Measurements from ENCODE around the gene ANGPT4. TPM values are rescaled to one million over a fixed set of nuclear protein-coding genes. Genes with fewer than 3 reads are reported as not detected.

ANGPT4 gene
- total and polyA plus RNA-seq, 2 of the 13 experiments (the other 11 are each of a cell fraction or from before 2014, with no cell fraction given): not detected

- TF ChIP-seq, protein P1, sequence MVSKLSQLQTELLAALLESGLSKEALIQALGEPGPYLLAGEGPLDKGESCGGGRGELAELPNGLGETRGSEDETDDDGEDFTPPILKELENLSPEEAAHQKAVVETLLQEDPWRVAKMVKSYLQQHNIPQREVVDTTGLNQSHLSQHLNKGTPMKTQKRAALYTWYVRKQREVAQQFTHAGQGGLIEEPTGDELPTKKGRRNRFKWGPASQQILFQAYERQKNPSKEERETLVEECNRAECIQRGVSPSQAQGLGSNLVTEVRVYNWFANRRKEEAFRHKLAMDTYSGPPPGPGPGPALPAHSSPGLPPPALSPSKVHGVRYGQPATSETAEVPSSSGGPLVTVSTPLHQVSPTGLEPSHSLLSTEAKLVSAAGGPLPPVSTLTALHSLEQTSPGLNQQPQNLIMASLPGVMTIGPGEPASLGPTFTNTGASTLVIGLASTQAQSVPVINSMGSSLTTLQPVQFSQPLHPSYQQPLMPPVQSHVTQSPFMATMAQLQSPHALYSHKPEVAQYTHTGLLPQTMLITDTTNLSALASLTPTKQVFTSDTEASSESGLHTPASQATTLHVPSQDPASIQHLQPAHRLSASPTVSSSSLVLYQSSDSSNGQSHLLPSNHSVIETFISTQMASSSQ (IDR thresholded peaks at IDR 0.05; ENCODE audit: low read depth): no peak
- TF ChIP-seq, protein P1 (CRISPR knock-in tag; IDR thresholded peaks at IDR 0.05; ENCODE audit: borderline replicate concordance): no peak
- TF ChIP-seq, protein P2, sequence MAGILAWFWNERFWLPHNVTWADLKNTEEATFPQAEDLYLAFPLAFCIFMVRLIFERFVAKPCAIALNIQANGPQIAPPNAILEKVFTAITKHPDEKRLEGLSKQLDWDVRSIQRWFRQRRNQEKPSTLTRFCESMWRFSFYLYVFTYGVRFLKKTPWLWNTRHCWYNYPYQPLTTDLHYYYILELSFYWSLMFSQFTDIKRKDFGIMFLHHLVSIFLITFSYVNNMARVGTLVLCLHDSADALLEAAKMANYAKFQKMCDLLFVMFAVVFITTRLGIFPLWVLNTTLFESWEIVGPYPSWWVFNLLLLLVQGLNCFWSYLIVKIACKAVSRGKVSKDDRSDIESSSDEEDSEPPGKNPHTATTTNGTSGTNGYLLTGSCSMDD (CRISPR knock-in tag; IDR thresholded peaks at IDR 0.05): 0 out of 2 replicates have a peak, but pooled peaks have one; percentile 68
- no peak for TF ChIP-seq TARDBP (CRISPR knock-in tag; IDR thresholded peaks at IDR 0.05)
- no peak for TF ChIP-seq MLLT10 (CRISPR knock-in tag; IDR thresholded peaks at IDR 0.05)
- peak; percentile 35; the same call in 1 of the 2 replicates for TF ChIP-seq ZNF747 (CRISPR knock-in tag; IDR thresholded peaks at IDR 0.05; ENCODE audit: borderline replicate concordance)
- TF ChIP-seq, protein P3, sequence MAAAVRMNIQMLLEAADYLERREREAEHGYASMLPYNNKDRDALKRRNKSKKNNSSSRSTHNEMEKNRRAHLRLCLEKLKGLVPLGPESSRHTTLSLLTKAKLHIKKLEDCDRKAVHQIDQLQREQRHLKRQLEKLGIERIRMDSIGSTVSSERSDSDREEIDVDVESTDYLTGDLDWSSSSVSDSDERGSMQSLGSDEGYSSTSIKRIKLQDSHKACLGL (CRISPR knock-in tag; IDR thresholded peaks at IDR 0.05): peak; percentile 58; the same call in 1 of the 2 replicates
- no peak for TF ChIP-seq PPARG (CRISPR knock-in tag; conservative IDR thresholded peaks at IDR 0.05)
- peak; percentile 91; the same call in 1 of the 2 replicates for TF ChIP-seq ZNF235 (CRISPR knock-in tag; IDR thresholded peaks at IDR 0.05; ENCODE audit: borderline replicate concordance)
- no peak for TF ChIP-seq ZNF737 (CRISPR knock-in tag; IDR thresholded peaks at IDR 0.05; ENCODE audit: borderline replicate concordance)
- TF ChIP-seq REL (CRISPR knock-in tag; conservative IDR thresholded peaks at IDR 0.05): 0 out of 2 replicates have a peak, but pooled peaks have one; percentile 18
- no peak for TF ChIP-seq WIZ (CRISPR knock-in tag; IDR thresholded peaks at IDR 0.05)
- TF ChIP-seq HNRNPLL (IDR thresholded peaks at IDR 0.05; ENCODE audit: low read depth, low read length, poor library complexity, severe bottlenecking): peak; percentile 97
- TF ChIP-seq ZNF383 (CRISPR knock-in tag; IDR thresholded peaks at IDR 0.05; ENCODE audit: borderline replicate concordance): no peak
- TF ChIP-seq ZNF841 (CRISPR knock-in tag; IDR thresholded peaks at IDR 0.05; ENCODE audit: borderline replicate concordance): no peak
- TF ChIP-seq ZNF343 (CRISPR knock-in tag; IDR thresholded peaks at IDR 0.05): 0 out of 2 replicates have a peak, but pooled peaks have one; percentile 21
- TF ChIP-seq CHD2 (IDR thresholded peaks at IDR 0.05; ENCODE audit: low read depth, low read length): no peak
- no peak for TF ChIP-seq ATF1 (CRISPR knock-in tag; IDR thresholded peaks at IDR 0.05)
- no peak for TF ChIP-seq MAZ (IDR thresholded peaks at IDR 0.05; ENCODE audit: borderline replicate concordance, low read depth, low read length)
- TF ChIP-seq MAZ (CRISPR knock-in tag; IDR thresholded peaks at IDR 0.05; ENCODE audit: low read depth): peak; percentile 66; the same call in 1 of the 2 replicates
- peak; percentile 93 for TF ChIP-seq ZNF543 (CRISPR knock-in tag; IDR thresholded peaks at IDR 0.05)
- no peak for TF ChIP-seq MAFK (conservative IDR thresholded peaks at IDR 0.05 in 1 of 2, IDR thresholded peaks at IDR 0.05 in 1 of 2; ENCODE audit: low read length in 2 of 2)
- no peak for TF ChIP-seq RARG (CRISPR knock-in tag; IDR thresholded peaks at IDR 0.05; ENCODE audit: low read depth)
- no peak for TF ChIP-seq ZNF232 (CRISPR knock-in tag; IDR thresholded peaks at IDR 0.05; ENCODE audit: borderline replicate concordance)
- TF ChIP-seq ZNF333 (CRISPR knock-in tag; IDR thresholded peaks at IDR 0.05; ENCODE audit: borderline replicate concordance): 0 out of 2 replicates have a peak, but pooled peaks have one; percentile 21
- no peak for TF ChIP-seq ZNF644 (CRISPR knock-in tag; IDR thresholded peaks at IDR 0.05; ENCODE audit: low read depth)
Observed at GRCh38 chr20:840858-841567, 75.1 kb downstream of the ANGPT4 start (continued).
